ENCODE measurements around the gene AIF1.

The AIF1 gene

GRCh38 chr6:31640612-31641011 is 25.6 kb downstream of the AIF1 start:
- H3K36me3 ChIP-seq (ENCODE audit: control insufficient read depth, insufficient read depth, low read length): peaks cover 73% of the 10 kb centered on the region
- H3K4me3 ChIP-seq (ENCODE audit: low read depth, low read length): no peak overlapping the region
- no peaks in the 10 kb centered on the region for H3K27me3 ChIP-seq (ENCODE audit: control insufficient read depth, insufficient read depth, low read length)
- H3K9ac ChIP-seq (ENCODE audit: low read depth, low read length): no peak overlapping the region
- no peaks in the 10 kb centered on the region for H3K9me3 ChIP-seq (ENCODE audit: control insufficient read depth, insufficient read depth, low read length)
- no peaks in the 10 kb centered on the region for H3K4me1 ChIP-seq (ENCODE audit: control insufficient read depth, insufficient read depth, low read length)

GRCh38 chr6:31641370-31641769 is 26.3 kb downstream of the AIF1 start:
- Histone ChIP-seq H3K9ac (ENCODE audit: low read depth, low read length) (no peak overlapping the region), H3K4me3 (ENCODE audit: low read depth, low read length) (no peak overlapping the region), H3K27me3 (ENCODE audit: control insufficient read depth, insufficient read depth, low read length) (no peaks in the 10 kb centered on the region), H3K4me1 (ENCODE audit: control insufficient read depth, insufficient read depth, low read length) (no peaks in the 10 kb centered on the region), H3K9me3 (ENCODE audit: control insufficient read depth, insufficient read depth, low read length) (no peaks in the 10 kb centered on the region), H3K36me3 (ENCODE audit: control insufficient read depth, insufficient read depth, low read length) (peaks cover 73% of the 10 kb centered on the region)

GRCh38 chr6:31642798-31643570 is 27.9 kb downstream of the AIF1 start:
- H3K36me3 ChIP-seq (ENCODE audit: control insufficient read depth, insufficient read depth, low read length): peaks cover 72% of the 10 kb centered on the region
- H3K4me3 ChIP-seq (ENCODE audit: low read depth, low read length): no peak overlapping the region
- H3K4me1 ChIP-seq (ENCODE audit: control insufficient read depth, insufficient read depth, low read length): no peaks in the 10 kb centered on the region
- no peaks in the 10 kb centered on the region for H3K27me3 ChIP-seq (ENCODE audit: control insufficient read depth, insufficient read depth, low read length)
- no peaks in the 10 kb centered on the region for H3K9me3 ChIP-seq (ENCODE audit: control insufficient read depth, insufficient read depth, low read length)
- no peak overlapping the region for H3K9ac ChIP-seq (ENCODE audit: low read depth, low read length)

GRCh38 chr6:31643818-31644454 is 28.9 kb downstream of the AIF1 start:
- no peak overlapping the region for H3K9ac ChIP-seq (ENCODE audit: low read depth, low read length)
- H3K9me3 ChIP-seq (ENCODE audit: control insufficient read depth, insufficient read depth, low read length): no peaks in the 10 kb centered on the region
- no peak overlapping the region for H3K4me3 ChIP-seq (ENCODE audit: low read depth, low read length)
- peaks cover 76% of the 10 kb centered on the region for H3K36me3 ChIP-seq (ENCODE audit: control insufficient read depth, insufficient read depth, low read length)
- no peaks in the 10 kb centered on the region for H3K4me1 ChIP-seq (ENCODE audit: control insufficient read depth, insufficient read depth, low read length)
- H3K27me3 ChIP-seq (ENCODE audit: control insufficient read depth, insufficient read depth, low read length): no peaks in the 10 kb centered on the region

- Histone ChIP-seq H3K4me1 (ENCODE audit: control insufficient read depth, insufficient read depth, low read length) (no peaks in the 10 kb centered on the region), H3K9me3 (ENCODE audit: control insufficient read depth, insufficient read depth, low read length) (no peaks in the 10 kb centered on the region), H3K4me3 (ENCODE audit: low read depth, low read length) (no peak overlapping the region), H3K9ac (ENCODE audit: low read depth, low read length) (no peak overlapping the region), H3K27me3 (ENCODE audit: control insufficient read depth, insufficient read depth, low read length) (no peaks in the 10 kb centered on the region), H3K36me3 (ENCODE audit: control insufficient read depth, insufficient read depth, low read length) (peaks cover 66% of the 10 kb centered on the region)
Observed at GRCh38 chr6:31645325-31645724, 30.3 kb downstream of the AIF1 start.

GRCh38 chr6:31651602-31652191 is 36.7 kb downstream of the AIF1 start:
- no peaks in the 10 kb centered on the region for H3K9me3 ChIP-seq (ENCODE audit: control insufficient read depth, insufficient read depth, low read length)
- H3K4me3 ChIP-seq (ENCODE audit: low read depth, low read length): peak overlapping the region; percentile 96
- no peaks in the 10 kb centered on the region for H3K27me3 ChIP-seq (ENCODE audit: control insufficient read depth, insufficient read depth, low read length)
- H3K4me1 ChIP-seq (ENCODE audit: control insufficient read depth, insufficient read depth, low read length): no peaks in the 10 kb centered on the region
- H3K9ac ChIP-seq (ENCODE audit: low read depth, low read length): peak overlapping the region; percentile 91
- H3K36me3 ChIP-seq (ENCODE audit: control insufficient read depth, insufficient read depth, low read length): peaks cover 22% of the 10 kb centered on the region

GRCh38 chr6:31652925-31653724 is 38.1 kb downstream of the AIF1 start:
- Histone ChIP-seq H3K36me3 (ENCODE audit: control insufficient read depth, insufficient read depth, low read length) (peaks cover 12% of the 10 kb centered on the region), H3K9ac (ENCODE audit: low read depth, low read length) (peak overlapping the region; percentile 91), H3K9me3 (ENCODE audit: control insufficient read depth, insufficient read depth, low read length) (no peaks in the 10 kb centered on the region), H3K4me1 (ENCODE audit: control insufficient read depth, insufficient read depth, low read length) (no peaks in the 10 kb centered on the region), H3K4me3 (ENCODE audit: low read depth, low read length) (peak overlapping the region; percentile 96), H3K27me3 (ENCODE audit: control insufficient read depth, insufficient read depth, low read length) (no peaks in the 10 kb centered on the region)

GRCh38 chr6:31654574-31655348 is 39.7 kb downstream of the AIF1 start:
- Histone ChIP-seq H3K9ac (ENCODE audit: low read depth, low read length) (no peak overlapping the region), H3K36me3 (ENCODE audit: control insufficient read depth, insufficient read depth, low read length) (peaks cover 3% of the 10 kb centered on the region), H3K4me1 (ENCODE audit: control insufficient read depth, insufficient read depth, low read length) (no peaks in the 10 kb centered on the region), H3K9me3 (ENCODE audit: control insufficient read depth, insufficient read depth, low read length) (no peaks in the 10 kb centered on the region), H3K4me3 (ENCODE audit: low read depth, low read length) (no peak overlapping the region), H3K27me3 (ENCODE audit: control insufficient read depth, insufficient read depth, low read length) (no peaks in the 10 kb centered on the region)

- H3K4me3 ChIP-seq (ENCODE audit: low read depth, low read length): no peak within 1 kb of the TSS
- H3K27me3 ChIP-seq (ENCODE audit: control insufficient read depth, insufficient read depth, low read length): no peaks in the 10 kb centered on the region
- no peaks in the 10 kb centered on the region for H3K4me1 ChIP-seq (ENCODE audit: control insufficient read depth, insufficient read depth, low read length)
- H3K36me3 ChIP-seq (ENCODE audit: control insufficient read depth, insufficient read depth, low read length): peaks cover 3% of the 10 kb centered on the region
- H3K9ac ChIP-seq (ENCODE audit: low read depth, low read length): no peak within 1 kb of the TSS
- no peaks in the 10 kb centered on the region for H3K9me3 ChIP-seq (ENCODE audit: control insufficient read depth, insufficient read depth, low read length)
Observed at GRCh38 chr6:31655349-31656237, 40.6 kb downstream of the AIF1 start, which contains the start of gene APOM. APOM (plus strand) TSS chr6:31655894; CDS start chr6:31655967, 73 bp downstream.

- H3K9ac ChIP-seq (ENCODE audit: low read depth, low read length): no peak overlapping the region
- H3K9me3 ChIP-seq (ENCODE audit: control insufficient read depth, insufficient read depth, low read length): no peaks in the 10 kb centered on the region
- no peaks in the 10 kb centered on the region for H3K4me1 ChIP-seq (ENCODE audit: control insufficient read depth, insufficient read depth, low read length)
- no peak overlapping the region for H3K4me3 ChIP-seq (ENCODE audit: low read depth, low read length)
- no peaks in the 10 kb centered on the region for H3K27me3 ChIP-seq (ENCODE audit: control insufficient read depth, insufficient read depth, low read length)
- H3K36me3 ChIP-seq (ENCODE audit: control insufficient read depth, insufficient read depth, low read length): peaks cover 14% of the 10 kb centered on the region
Observed at GRCh38 chr6:31657406-31658157, 42.5 kb downstream of the AIF1 start.
